Panc1 (cell line): ENCODE measurements around the gene GDF7. TPM values are rescaled to one million over a fixed set of nuclear protein-coding genes. Genes with fewer than 3 reads are reported as not detected.

Source experiments
- ATAC-seq: fragments of 200-7000 bp; cut with Tn5 transposase; 2 replicates; pipeline ENCODE4 v1.9.1; 2020; ENCODE audit warnings: mild to moderate bottlenecking, moderate library complexity
- BruUV-seq: library from RNA; stranded (reverse); fragments of 400-500 nt; replicated peaks from 2 replicates; lab custom pipeline; 2021; lab: Mats Ljungman, UMichigan
- CTCF ChIA-PET: fragments of 300-600 bp; sonication (Branson Sonifier 250); formaldehyde crosslinking; loops from one replicate; lab custom pipeline; 2022; ENCODE audit warnings: antibody characterized with exemption; lab: Charles Lee
- POLR2A ChIA-PET: fragments of 300-600 bp; sonication (Branson Sonifier 250); formaldehyde crosslinking; loops from one replicate; lab custom pipeline; 2022; ENCODE audit warnings: antibody characterized with exemption; lab: Charles Lee
- DNase-seq: peaks from one replicate; pipeline ENCODE4 v3.0.0-alpha.2; 2010; ENCODE audit warnings: low read depth, low spot score
- H3K27ac ChIP-seq: 2 replicates; pipeline ENCODE4 v1.5.1; 2011; ENCODE audit warnings: mild to moderate bottlenecking, low read length, inconsistent platforms
- H3K27me3 ChIP-seq: fragments of 200-500 bp; sonication (Bioruptor generic); 2 replicates; pipeline ENCODE4 v1.6.0; 2014; ENCODE audit warnings: low read length, inconsistent platforms; ENCODE audit not compliant: control insufficient read depth, insufficient read depth
- H3K36me3 ChIP-seq: fragments of 200-500 bp; sonication (Bioruptor generic); 2 replicates; pipeline ENCODE4 v1.5.1; 2014; ENCODE audit warnings: inconsistent platforms, mild to moderate bottlenecking, low read length, moderate library complexity; ENCODE audit not compliant: control insufficient read depth, insufficient read depth
- H3K4me1 ChIP-seq: 2 replicates; pipeline ENCODE4 v1.5.1; 2011; ENCODE audit warnings: inconsistent platforms, mild to moderate bottlenecking, low read length, moderate library complexity; ENCODE audit not compliant: control insufficient read depth, insufficient read depth
- H3K4me3 ChIP-seq, 2 experiments: 2 replicates each; pipeline ENCODE4 v1.5.1; 2011 to 2012; ENCODE audit warnings: low read depth in 2 of 2, low read length in 2 of 2, mild to moderate bottlenecking in 2 of 2, inconsistent platforms in 1 of 2, moderate library complexity in 1 of 2
- H3K9me3 ChIP-seq: fragments of 200-500 bp; sonication (Bioruptor generic); 2 replicates; pipeline ENCODE4 v1.5.1; 2014; ENCODE audit warnings: low read depth, mild to moderate bottlenecking, inconsistent platforms, low read length, moderate library complexity; ENCODE audit not compliant: control insufficient read depth, insufficient read depth
- POLR2AphosphoS5 ChIP-seq: IDR thresholded peaks from 2 replicates; pipeline ENCODE4 v1.6.1; 2012; ENCODE audit warnings: mild to moderate bottlenecking, low read depth, low read length, moderate library complexity
- SIN3A ChIP-seq: IDR thresholded peaks from 2 replicates; pipeline ENCODE4 v1.6.1; 2012; ENCODE audit warnings: low read depth, mild to moderate bottlenecking, low read length, moderate library complexity, borderline replicate concordance; ENCODE audit not compliant: insufficient read depth
- TCF7L2 ChIP-seq: IDR thresholded peaks from 2 replicates; pipeline ENCODE4 v1.6.1; 2011; ENCODE audit warnings: mild to moderate bottlenecking, low read depth, low read length, inconsistent platforms
- in situ Hi-C: cut with HindIII; loops from 2 replicates; pipeline ENCODE4 v1.10.0; 2016; ENCODE audit warnings: low sequenced_read_pairs, low pct_unique_long_range_greater_than_20kb
- intact Hi-C: fragments of 100-400 bp; cut with micrococcal nuclease; formaldehyde crosslinking; loops from one replicate; pipeline ENCODE4 v1.10.0; 2022; ENCODE audit not compliant: unreplicated experiment
- total RNA-seq: library from RNA; stranded (reverse); gene quantifications from one replicate; pipeline ENCODE4 v1.2.1, GENCODE V29; 2021; ENCODE audit not compliant: unreplicated experiment
- TF ChIP-seq, protein P1 (sequence below), 2 experiments: IDR thresholded peaks; 2 replicates each; pipeline ENCODE4 v1.6.1; 2011 to 2012; ENCODE audit warnings: low read depth in 2 of 2, control low read depth in 1 of 2, low read length in 1 of 2, mild to moderate bottlenecking in 1 of 2, moderate library complexity in 1 of 2; ENCODE audit not compliant: insufficient read depth in 1 of 2
- TF ChIP-seq, protein P2 (sequence below): fragments of 450-650 bp; IDR thresholded peaks from 2 replicates; pipeline ENCODE4 v1.5.1; 2017; ENCODE audit warnings: mild to moderate bottlenecking

The GDF7 gene
- total RNA-seq, 1 experiment from 2014 or later, result not detected

DNA sequence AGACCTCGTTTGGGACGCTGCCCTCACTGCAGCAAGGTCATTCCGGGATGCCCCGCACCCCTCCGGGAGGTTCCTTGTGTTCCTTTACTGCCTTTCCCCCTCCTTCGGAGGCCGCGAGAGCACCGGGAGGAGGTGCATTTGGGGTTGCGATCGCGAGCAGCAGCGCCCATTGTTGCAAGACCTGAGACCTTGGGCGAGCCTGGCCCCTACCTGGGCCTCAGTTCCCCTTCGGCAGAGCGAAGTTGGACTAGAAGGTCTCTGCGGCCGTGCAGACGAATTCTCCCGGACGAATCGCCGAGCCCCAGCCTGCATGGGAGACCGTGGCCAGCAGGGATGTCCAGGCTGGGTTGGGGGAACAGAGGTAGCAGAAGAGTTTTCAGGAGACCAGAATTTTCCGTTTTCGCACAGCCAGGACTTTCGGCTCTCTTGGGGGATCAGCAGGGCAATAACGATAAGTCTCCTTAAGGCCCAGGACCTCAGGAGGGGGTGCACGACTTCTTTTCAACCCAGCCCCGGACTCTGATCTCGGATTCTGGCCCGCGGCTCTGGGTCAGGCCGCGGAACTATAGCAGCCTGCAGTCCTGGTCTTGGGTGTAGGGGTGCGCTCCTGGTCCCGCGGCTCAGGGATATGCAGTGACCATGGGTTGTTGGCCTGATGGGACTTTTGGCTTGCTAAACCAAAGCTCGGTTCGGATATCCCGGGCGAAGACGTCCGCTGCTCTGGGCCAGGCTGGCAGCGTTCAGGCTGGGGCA lies 2.8 kb downstream of the GDF7 start:
- H3K9me3 ChIP-seq, result no peaks in the 10 kb centered on the region
- TF ChIP-seq SIN3A (no peak), TCF7L2 (no peak), POLR2AphosphoS5 (no peak)
- TF ChIP-seq, protein P1, sequence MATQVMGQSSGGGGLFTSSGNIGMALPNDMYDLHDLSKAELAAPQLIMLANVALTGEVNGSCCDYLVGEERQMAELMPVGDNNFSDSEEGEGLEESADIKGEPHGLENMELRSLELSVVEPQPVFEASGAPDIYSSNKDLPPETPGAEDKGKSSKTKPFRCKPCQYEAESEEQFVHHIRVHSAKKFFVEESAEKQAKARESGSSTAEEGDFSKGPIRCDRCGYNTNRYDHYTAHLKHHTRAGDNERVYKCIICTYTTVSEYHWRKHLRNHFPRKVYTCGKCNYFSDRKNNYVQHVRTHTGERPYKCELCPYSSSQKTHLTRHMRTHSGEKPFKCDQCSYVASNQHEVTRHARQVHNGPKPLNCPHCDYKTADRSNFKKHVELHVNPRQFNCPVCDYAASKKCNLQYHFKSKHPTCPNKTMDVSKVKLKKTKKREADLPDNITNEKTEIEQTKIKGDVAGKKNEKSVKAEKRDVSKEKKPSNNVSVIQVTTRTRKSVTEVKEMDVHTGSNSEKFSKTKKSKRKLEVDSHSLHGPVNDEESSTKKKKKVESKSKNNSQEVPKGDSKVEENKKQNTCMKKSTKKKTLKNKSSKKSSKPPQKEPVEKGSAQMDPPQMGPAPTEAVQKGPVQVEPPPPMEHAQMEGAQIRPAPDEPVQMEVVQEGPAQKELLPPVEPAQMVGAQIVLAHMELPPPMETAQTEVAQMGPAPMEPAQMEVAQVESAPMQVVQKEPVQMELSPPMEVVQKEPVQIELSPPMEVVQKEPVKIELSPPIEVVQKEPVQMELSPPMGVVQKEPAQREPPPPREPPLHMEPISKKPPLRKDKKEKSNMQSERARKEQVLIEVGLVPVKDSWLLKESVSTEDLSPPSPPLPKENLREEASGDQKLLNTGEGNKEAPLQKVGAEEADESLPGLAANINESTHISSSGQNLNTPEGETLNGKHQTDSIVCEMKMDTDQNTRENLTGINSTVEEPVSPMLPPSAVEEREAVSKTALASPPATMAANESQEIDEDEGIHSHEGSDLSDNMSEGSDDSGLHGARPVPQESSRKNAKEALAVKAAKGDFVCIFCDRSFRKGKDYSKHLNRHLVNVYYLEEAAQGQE (IDR thresholded peaks at IDR 0.05; ENCODE audit: insufficient read depth in 1 of 2, low read depth in 2 of 2, low read length in 1 of 2), result no peak
- TF ChIP-seq, protein P2, sequence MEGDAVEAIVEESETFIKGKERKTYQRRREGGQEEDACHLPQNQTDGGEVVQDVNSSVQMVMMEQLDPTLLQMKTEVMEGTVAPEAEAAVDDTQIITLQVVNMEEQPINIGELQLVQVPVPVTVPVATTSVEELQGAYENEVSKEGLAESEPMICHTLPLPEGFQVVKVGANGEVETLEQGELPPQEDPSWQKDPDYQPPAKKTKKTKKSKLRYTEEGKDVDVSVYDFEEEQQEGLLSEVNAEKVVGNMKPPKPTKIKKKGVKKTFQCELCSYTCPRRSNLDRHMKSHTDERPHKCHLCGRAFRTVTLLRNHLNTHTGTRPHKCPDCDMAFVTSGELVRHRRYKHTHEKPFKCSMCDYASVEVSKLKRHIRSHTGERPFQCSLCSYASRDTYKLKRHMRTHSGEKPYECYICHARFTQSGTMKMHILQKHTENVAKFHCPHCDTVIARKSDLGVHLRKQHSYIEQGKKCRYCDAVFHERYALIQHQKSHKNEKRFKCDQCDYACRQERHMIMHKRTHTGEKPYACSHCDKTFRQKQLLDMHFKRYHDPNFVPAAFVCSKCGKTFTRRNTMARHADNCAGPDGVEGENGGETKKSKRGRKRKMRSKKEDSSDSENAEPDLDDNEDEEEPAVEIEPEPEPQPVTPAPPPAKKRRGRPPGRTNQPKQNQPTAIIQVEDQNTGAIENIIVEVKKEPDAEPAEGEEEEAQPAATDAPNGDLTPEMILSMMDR, result no peak
- no TSS peak for BruUV-seq
- intact Hi-C loops, result loop anchor here (10.0 kb wide), 1 partner anchor 105 kb away; no protein-coding TSS in a partner anchor
- POLR2A ChIA-PET, result no interaction called here
- no peak overlapping the region for H3K27ac ChIP-seq
- in situ Hi-C loops, result no loop called here
- no peak for ATAC-seq
- CTCF ChIA-PET, result no interaction called here
- H3K36me3 ChIP-seq, result no peaks in the 10 kb centered on the region
- H3K4me1 ChIP-seq, result peaks cover 8% of the 10 kb centered on the region
- H3K27me3 ChIP-seq, result peaks cover 7% of the 10 kb centered on the region; the same call in 1 of the 2 replicates
- no peak for DNase-seq
- no peak overlapping the region for H3K4me3 ChIP-seq

DNA sequence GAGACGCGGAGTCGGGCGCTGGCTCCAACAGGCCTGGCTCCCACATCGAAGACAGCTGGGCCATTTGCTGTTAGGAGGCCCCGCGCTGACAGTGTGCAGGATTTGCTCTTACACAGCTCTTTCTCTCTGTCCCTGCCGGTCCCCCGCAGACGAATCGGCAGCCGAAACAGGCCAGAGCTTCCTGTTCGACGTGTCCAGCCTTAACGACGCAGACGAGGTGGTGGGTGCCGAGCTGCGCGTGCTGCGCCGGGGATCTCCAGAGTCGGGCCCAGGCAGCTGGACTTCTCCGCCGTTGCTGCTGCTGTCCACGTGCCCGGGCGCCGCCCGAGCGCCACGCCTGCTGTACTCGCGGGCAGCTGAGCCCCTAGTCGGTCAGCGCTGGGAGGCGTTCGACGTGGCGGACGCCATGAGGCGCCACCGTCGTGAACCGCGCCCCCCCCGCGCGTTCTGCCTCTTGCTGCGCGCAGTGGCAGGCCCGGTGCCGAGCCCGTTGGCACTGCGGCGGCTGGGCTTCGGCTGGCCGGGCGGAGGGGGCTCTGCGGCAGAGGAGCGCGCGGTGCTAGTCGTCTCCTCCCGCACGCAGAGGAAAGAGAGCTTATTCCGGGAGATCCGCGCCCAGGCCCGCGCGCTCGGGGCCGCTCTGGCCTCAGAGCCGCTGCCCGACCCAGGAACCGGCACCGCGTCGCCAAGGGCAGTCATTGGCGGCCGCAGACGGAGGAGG lies 3.5 kb downstream of the GDF7 start:
- no TSS peak for BruUV-seq
- in situ Hi-C loops (no loop called here), intact Hi-C loops (no loop called here)
- no peak for ATAC-seq
- peaks cover under 1% of the 10 kb centered on the region; the same call in 1 of the 2 replicates for H3K27me3 ChIP-seq
- DNase-seq, result no peak
- H3K36me3 ChIP-seq, result no peaks in the 10 kb centered on the region
- ChIA-PET POLR2A (no interaction called here), CTCF (no interaction called here)
- H3K4me1 ChIP-seq, result peaks cover 4% of the 10 kb centered on the region
- H3K27ac ChIP-seq, result no peak overlapping the region
- no peak for TF ChIP-seq SIN3A
- no peak for TF ChIP-seq TCF7L2
- TF ChIP-seq, protein P1 (IDR thresholded peaks at IDR 0.05; ENCODE audit: insufficient read depth in 1 of 2, low read depth in 2 of 2, low read length in 1 of 2), result no peak
- TF ChIP-seq POLR2AphosphoS5, result no peak
- TF ChIP-seq, protein P2, result no peak
- no peaks in the 10 kb centered on the region for H3K9me3 ChIP-seq
- H3K4me3 ChIP-seq, result no peak overlapping the region
